ENCODE results near the gene ZBED2.

Gene ZBED2

DNA sequence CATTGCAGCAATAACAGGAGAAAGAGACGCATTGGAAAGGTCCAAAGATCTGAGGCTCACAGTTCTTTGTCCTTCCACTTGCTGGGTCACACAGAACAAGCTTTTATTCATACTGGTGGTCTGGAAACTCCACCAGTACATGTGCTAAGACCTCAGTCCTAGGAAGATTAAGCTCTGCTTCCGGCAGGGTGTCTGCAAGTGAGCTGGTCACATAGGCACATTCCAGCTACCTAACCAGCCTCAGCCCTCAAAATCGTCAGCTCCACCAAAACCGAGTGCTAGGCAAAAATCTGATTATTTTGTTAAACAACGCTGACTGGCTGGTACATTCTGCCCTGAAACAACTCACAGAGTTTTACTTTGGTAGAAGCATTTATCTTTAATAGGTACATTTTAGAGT lies 2.2 kb downstream of the ZBED2 start:
- Mint-ChIP-seq H3K4me3 (peak overlapping the region; percentile 95), H3K36me3 (peaks cover 34% of the 10 kb centered on the region), H3K4me1 (peaks cover 83% of the 10 kb centered on the region), H3K27ac (peak overlapping the region; percentile 99), H3K27me3 (no peaks in the 10 kb centered on the region), H3K9me3 (no peaks in the 10 kb centered on the region)

DNA sequence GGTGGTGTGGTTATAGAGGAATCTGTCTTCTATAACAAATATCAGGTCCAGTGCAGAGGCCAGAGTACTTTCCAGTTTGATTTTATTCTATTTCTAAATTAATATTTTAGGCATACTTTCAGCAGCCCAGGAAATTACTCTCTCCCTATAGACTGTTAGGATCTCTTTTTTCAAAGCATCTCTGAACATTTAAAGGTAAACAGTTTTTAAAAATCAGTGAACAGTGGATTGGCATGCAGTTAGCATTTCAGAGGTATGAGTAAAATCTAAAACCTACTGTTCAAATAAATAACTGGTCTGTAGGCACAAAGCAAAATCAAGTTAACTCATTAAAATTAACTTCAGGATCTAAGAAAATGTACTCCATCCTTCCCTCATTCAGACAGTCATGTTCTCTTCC lies 3.0 kb downstream of the ZBED2 start:
- Mint-ChIP-seq H3K27me3 (no peaks in the 10 kb centered on the region), H3K4me3 (peak overlapping the region; percentile 95), H3K9me3 (no peaks in the 10 kb centered on the region), H3K4me1 (peaks cover 83% of the 10 kb centered on the region), H3K27ac (peak overlapping the region; percentile 82), H3K36me3 (peaks cover 40% of the 10 kb centered on the region)

DNA sequence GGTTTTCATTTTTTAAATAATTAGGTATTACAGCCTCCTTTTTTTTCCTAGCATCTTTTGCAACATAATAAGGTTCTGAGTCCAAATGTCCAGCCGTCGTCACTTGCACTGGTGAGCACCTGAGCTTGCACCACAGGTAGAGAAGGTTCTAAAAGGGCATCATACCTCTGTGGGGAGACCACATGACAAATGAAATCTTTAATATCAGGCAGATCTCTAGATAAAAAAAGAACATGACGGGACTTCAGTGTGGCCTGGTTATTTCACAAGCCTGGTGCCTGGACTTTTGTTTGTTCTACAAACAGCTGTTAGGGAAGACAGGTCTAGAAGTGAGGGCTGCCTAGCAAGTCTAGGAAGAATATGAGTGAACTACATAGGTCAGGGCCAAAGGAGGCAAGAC lies 3.6 kb downstream of the ZBED2 start:
- Mint-ChIP-seq H3K36me3 (peaks cover 43% of the 10 kb centered on the region), H3K4me1 (peaks cover 83% of the 10 kb centered on the region), H3K9me3 (no peaks in the 10 kb centered on the region)

DNA sequence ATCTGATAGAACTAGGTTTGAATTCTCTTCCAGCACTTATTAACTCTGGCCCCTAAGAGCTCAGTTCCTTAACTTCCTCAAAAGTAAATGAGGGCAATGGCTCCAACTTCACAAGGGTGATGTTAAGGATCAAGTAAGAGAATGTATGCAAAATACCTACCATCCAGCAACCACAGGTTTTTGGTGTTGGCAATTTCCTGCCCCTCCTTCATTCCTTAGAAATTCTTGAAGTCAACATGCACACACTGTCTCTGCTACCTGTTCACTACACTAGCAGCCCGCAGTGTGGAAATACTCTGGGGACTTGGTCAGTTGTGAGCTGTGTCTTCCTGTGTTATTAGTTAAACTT lies 5.0 kb downstream of the ZBED2 start:
- peaks cover 81% of the 10 kb centered on the region for H3K4me1 Mint-ChIP-seq
- H3K27ac Mint-ChIP-seq = peak overlapping the region; percentile 77
- H3K27me3 Mint-ChIP-seq = no peaks in the 10 kb centered on the region
- H3K9me3 Mint-ChIP-seq = no peaks in the 10 kb centered on the region
- H3K4me3 Mint-ChIP-seq = peak overlapping the region; percentile 26
- H3K36me3 Mint-ChIP-seq = peaks cover 45% of the 10 kb centered on the region

More for the DNA sequence above, 3.6 kb downstream of the ZBED2 start:
- H3K4me3 Mint-ChIP-seq = peak overlapping the region; percentile 60
- H3K27me3 Mint-ChIP-seq = no peaks in the 10 kb centered on the region
- H3K27ac Mint-ChIP-seq = peak overlapping the region; percentile 72

DNA sequence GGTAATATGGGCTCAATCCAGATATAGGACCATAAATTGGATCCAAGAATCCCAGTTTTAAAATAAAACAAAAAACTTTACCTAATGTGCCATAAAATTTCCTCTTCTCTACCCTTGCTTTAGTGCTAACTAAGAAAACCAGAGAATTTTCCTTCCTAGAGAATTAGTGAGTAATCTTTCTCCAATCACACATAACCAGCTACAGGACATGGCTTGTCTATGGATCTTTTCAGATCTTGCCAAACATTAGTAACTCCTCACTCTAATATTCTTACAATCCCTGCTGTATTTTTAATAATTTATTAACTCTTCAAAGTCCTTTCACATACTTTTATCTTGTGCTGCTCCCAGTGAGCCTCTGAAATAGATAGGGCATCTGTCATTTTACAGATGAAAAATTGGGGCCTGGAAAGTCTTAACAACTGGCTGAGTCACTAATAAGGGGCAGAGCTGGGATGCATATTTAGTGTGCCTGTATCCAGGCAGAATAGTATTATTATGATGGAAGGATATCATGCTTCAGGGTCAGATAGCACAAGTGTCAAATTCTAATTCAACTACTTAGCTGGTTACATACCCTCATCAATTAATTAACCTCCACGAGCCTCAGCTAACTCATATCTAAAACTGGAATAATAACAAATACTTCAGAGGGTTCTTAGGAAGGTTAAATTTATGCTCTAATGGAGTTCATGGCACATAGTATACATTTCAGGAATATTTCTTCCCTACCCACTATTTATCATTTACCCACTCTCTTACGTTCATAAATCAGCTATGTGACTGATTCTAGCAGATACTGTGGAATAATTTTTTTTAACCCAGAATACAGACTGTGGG lies 5.6 kb downstream of the ZBED2 start:
- Mint-ChIP-seq H3K4me1 (peaks cover 79% of the 10 kb centered on the region), H3K36me3 (peaks cover 47% of the 10 kb centered on the region), H3K9me3 (no peaks in the 10 kb centered on the region), H3K4me3 (peak overlapping the region; percentile 27), H3K27ac (peak overlapping the region; percentile 85), H3K27me3 (no peaks in the 10 kb centered on the region)

DNA sequence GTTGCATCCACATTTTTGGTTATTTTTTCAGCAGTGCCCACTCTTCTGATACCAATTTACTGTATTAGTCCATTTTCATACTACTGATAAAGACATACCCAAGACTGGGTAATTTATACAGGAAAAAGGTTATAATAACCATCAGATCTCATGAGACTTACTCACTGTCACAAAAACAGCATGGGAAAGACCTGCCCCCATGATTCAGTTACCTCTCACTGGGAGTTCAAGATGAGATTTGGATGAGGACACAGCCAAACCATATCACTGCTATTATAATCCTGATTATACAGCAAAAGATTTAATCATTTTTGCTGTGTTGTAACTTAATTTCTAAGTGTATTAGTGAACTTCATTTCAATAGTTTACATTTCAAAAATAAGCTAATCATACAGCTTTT lies 6.6 kb downstream of the ZBED2 start:
- Mint-ChIP-seq H3K36me3 (peaks cover 47% of the 10 kb centered on the region), H3K9me3 (no peaks in the 10 kb centered on the region), H3K27me3 (no peaks in the 10 kb centered on the region), H3K27ac (peak overlapping the region; percentile 92), H3K4me1 (peaks cover 75% of the 10 kb centered on the region), H3K4me3 (peak overlapping the region; percentile 16)

DNA sequence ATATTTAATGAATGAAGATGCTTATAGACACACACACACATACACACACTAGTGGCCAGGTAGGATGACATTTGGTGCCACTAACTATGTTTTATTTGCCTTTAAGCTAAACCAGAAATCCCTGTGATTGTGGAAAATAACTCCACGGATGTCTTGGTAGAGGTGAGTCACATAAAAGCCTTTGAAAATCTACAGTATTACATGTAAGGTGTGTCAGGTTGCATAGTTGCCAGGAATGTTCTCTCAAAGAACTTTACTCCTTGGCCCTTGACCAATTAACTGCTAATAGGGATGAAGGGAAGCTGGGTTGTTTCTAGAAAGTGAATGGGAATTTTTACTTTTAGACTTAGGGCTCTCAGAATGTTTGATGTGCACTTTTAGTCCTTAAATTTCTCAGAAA lies 9.9 kb downstream of the ZBED2 start:
- Mint-ChIP-seq H3K27ac (peak overlapping the region; percentile 35), H3K4me3 (no peak overlapping the region), H3K27me3 (no peaks in the 10 kb centered on the region), H3K4me1 (peaks cover 84% of the 10 kb centered on the region), H3K9me3 (no peaks in the 10 kb centered on the region), H3K36me3 (peaks cover 59% of the 10 kb centered on the region)

DNA sequence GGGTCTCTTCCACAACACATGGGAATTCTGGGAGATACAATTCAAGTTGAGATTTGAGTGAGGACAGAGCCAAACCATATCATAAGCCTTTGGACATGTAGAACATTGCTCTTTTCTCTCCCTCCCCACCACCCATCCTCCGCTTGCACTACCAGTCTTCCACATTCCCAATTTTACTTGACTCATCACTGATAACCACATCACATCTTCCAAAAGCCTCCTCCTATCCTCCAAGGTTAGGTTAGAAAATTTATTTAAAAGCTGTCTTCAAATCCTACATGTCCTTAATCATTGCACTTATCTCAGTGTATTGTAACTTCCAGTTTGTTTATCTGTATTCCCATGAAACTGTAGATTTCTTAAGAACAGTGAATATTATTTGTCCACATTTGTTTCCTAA lies 10.4 kb downstream of the ZBED2 start:
- Mint-ChIP-seq H3K27ac (peak overlapping the region; percentile 96), H3K4me1 (peaks cover 84% of the 10 kb centered on the region), H3K36me3 (peaks cover 62% of the 10 kb centered on the region)

DNA sequence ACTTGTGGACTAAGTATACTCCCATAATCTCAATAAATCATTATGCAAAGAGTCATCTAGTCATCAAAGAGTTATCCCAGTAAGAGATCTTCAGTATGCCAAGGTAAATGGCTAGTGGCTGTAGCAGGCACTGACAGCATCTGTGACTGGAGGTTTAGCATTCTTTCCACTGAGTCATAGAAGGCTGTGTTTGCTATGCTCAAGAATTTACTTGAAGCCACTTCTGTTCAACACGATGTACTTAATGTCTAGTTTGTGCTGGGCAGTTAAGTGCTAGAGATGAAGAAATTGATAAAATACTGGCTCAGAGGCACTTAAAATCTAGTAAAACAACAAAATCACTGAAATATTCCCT lies 13.0 kb downstream of the ZBED2 start:
- Mint-ChIP-seq H3K4me1 (peaks cover 86% of the 10 kb centered on the region), H3K27ac (peak overlapping the region; percentile 56), H3K4me3 (no peak overlapping the region), H3K27me3 (no peaks in the 10 kb centered on the region), H3K9me3 (no peaks in the 10 kb centered on the region), H3K36me3 (peaks cover 53% of the 10 kb centered on the region)

More for the DNA sequence above, 10.4 kb downstream of the ZBED2 start:
- Mint-ChIP-seq H3K4me3 (no peak overlapping the region), H3K9me3 (no peaks in the 10 kb centered on the region), H3K27me3 (no peaks in the 10 kb centered on the region)

DNA sequence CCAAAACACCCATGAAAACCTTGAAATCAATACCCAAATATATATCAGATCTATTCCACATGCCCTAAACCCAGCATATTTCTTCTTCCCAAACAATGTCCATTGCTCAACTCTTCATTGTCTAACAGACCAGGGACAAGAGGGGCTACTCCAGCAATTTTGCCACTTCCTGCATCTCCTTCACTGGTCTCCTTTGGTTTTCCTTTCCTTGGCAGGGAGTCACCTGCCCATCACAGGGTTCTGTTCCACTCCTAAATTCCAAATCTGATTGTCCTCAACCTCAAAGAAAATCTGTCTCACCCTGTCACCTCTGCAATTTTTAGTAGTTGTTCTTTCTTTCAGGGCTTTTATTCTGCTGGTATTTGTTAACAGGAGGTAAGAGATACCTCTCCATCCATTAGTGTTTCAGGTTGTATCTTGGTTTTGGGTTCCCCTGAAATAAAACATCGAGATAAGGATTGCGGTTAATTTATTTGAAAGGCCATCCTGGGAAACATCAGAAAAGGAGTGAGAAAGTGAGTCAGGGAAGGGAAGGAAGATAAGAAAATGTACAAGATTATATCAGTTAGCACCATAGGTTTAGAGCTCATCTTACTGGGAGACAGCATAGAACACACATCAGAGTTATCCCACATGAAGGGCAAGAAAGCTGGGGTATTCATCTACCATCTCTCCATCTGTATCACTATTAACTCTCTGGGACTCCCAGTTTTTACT lies 13.6 kb downstream of the ZBED2 start:
- no peaks in the 10 kb centered on the region for H3K27me3 Mint-ChIP-seq
- peaks cover 51% of the 10 kb centered on the region for H3K36me3 Mint-ChIP-seq
- H3K9me3 Mint-ChIP-seq = no peaks in the 10 kb centered on the region
- H3K4me3 Mint-ChIP-seq = no peak overlapping the region
- H3K4me1 Mint-ChIP-seq = peaks cover 86% of the 10 kb centered on the region
- H3K27ac Mint-ChIP-seq = peak overlapping the region; percentile 56

DNA sequence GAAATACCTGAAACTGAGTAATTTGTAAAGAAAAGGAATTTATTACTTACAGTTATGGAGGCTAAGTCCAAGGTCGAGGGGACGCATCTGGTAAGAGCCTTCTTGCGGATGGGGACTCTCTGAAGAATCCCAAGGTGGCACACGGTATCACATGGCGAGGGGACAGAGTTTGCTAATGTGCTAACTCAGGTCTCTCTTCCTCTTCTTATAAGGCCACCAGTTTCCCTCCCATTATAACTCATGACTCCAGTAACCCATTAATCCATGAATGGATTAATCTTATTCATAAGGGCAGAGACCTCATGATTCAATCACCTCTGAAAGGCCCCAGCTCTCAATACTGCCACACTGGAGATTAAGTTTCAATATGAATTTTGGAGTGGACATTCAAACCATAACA lies 15.7 kb downstream of the ZBED2 start:
- Mint-ChIP-seq H3K36me3 (peaks cover 41% of the 10 kb centered on the region), H3K9me3 (no peaks in the 10 kb centered on the region), H3K27me3 (no peaks in the 10 kb centered on the region), H3K4me1 (peaks cover 80% of the 10 kb centered on the region), H3K4me3 (no peak overlapping the region), H3K27ac (peak overlapping the region; percentile 64)

DNA sequence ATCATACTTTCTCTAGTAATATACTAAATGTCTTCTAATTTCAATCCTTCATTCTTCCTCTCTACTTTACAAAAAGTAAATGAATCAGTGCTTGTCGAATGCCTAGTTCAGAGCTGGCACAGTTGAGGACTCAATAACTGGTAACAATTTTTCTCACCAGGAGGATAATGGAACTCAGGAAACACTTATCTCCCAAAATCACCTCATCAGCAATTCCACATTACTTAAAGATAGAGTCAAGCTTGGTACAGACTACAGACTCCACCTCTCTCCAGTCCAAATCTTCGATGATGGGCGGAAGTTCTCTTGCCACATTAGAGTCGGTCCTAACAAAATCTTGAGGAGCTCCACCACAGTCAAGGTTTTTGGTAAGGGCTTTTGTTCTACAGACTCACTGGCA lies 16.3 kb downstream of the ZBED2 start:
- H3K9me3 Mint-ChIP-seq = no peaks in the 10 kb centered on the region
- peak overlapping the region; percentile 64 for H3K27ac Mint-ChIP-seq
- no peak overlapping the region for H3K4me3 Mint-ChIP-seq
- no peaks in the 10 kb centered on the region for H3K27me3 Mint-ChIP-seq
- peaks cover 35% of the 10 kb centered on the region for H3K36me3 Mint-ChIP-seq
- H3K4me1 Mint-ChIP-seq = peaks cover 78% of the 10 kb centered on the region

DNA sequence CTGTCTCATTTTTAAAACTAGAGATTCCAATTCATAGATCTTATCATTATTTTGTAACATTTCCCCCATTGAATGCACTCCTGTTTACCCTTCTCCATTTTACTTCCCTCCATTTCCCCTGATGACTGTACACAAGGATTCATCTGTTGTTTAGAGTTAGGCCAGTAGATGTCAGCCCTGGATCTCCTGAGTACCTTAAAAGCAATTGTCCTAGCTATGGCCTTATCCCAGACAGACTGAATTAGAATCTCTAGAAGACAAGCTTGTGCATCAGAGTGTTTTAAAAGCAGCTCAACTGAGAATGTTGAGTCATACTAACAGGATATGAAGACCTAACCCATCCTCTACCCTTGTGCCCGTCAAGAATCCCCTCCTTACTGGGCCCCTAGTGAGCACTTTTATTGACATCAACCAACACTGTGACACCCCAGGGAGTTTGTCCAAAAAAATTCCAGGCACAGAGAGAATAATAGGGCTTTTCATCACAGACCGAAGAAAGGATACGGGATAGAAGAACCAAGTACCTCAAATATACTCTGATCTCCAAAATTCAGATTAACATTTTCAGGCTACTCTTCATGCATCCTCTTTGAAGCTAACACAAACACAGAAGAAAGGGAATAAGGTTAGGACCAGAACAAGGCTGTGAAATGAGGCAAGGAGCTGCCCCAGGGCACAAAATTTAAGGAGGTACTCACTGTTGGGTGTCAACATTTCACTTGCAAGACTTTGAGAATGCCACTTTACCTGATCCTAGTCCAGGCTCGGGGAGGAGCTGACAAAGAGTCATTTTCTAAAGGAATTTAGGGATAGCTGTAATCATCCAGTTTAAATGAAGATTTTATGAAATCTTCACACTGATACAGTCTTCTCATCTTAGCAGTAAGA lies 17.1 kb downstream of the ZBED2 start:
- H3K4me3 Mint-ChIP-seq = peak overlapping the region; percentile 1
- no peaks in the 10 kb centered on the region for H3K27me3 Mint-ChIP-seq
- H3K27ac Mint-ChIP-seq = peak overlapping the region; percentile 64
- peaks cover 34% of the 10 kb centered on the region for H3K36me3 Mint-ChIP-seq
- no peaks in the 10 kb centered on the region for H3K9me3 Mint-ChIP-seq
- H3K4me1 Mint-ChIP-seq = peaks cover 80% of the 10 kb centered on the region

DNA sequence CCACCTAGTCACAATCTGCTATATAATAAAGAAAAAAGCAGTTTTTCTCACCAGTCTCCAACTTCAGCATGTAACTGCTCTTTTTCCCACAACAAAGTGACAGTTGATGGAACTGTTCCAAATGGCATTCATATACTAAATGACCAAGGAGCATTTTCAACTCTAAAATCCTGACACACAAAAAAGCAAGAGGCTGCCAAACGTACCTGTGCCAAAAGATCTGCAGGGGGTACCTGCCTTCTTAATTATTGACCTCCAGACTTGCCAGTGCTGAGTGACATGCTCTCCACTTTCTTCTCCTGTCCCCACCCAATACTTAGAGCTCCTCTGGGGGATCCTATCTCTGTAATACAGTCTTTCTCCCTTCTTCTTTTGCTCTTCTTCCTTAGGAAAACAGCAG lies 18.0 kb downstream of the ZBED2 start:
- Mint-ChIP-seq H3K27ac (peak overlapping the region; percentile 73), H3K4me3 (no peak overlapping the region), H3K4me1 (peaks cover 80% of the 10 kb centered on the region), H3K27me3 (no peaks in the 10 kb centered on the region), H3K9me3 (no peaks in the 10 kb centered on the region), H3K36me3 (peaks cover 28% of the 10 kb centered on the region)

DNA sequence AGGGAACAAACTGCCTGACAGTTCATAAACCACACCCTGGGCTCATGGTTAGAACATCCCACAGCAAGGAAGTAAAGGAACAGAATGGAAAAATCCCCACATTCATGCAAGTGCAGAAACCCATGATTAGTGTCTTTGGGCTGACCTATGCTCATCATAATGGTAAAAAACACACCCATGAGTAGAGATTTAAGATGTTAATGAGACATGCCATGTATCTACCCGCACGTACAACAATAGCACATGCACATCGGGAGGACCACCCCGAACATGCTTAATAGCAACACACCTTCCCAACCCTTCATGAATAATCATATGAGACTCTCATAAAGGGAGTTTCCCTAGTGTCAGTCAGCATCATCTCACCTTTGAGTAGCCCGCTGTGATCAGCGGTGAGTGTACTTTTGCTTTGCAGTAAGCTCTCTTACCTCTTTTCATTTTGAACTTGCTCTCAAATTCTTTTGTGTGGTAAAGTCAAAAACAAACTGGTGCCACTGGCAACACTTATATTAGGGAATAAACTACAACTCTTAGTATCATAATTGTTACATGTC lies 23.2 kb downstream of the ZBED2 start:
- Mint-ChIP-seq H3K4me1 (peaks cover 75% of the 10 kb centered on the region), H3K27ac (peak overlapping the region; percentile 84), H3K27me3 (no peaks in the 10 kb centered on the region), H3K36me3 (peaks cover 31% of the 10 kb centered on the region), H3K4me3 (peak overlapping the region; percentile 37), H3K9me3 (no peaks in the 10 kb centered on the region)

All from activated naive CD4-positive, alpha-beta T cell treated with anti-CD3 and anti-CD28 coated beads, Interleukin-2, amount 50 U/mL, for 24 hours (primary cell).